IPS-18c (cell line): ENCODE results near the gene PTPRN2.

ENCODE experiments used
- H3K4me3 ChIP-seq: 2 replicates; pipeline ENCODE4 v1.7.0; 2013; ENCODE audit warnings: low read depth, mild to moderate bottlenecking, low read length, moderate library complexity; ENCODE audit not compliant: insufficient read depth
- H3K9me3 ChIP-seq: one replicate; pipeline ENCODE4 v1.6.1; 2013; ENCODE audit warnings: mild to moderate bottlenecking, low read length, moderate library complexity; ENCODE audit not compliant: control insufficient read depth, insufficient read depth

Gene PTPRN2

DNA sequence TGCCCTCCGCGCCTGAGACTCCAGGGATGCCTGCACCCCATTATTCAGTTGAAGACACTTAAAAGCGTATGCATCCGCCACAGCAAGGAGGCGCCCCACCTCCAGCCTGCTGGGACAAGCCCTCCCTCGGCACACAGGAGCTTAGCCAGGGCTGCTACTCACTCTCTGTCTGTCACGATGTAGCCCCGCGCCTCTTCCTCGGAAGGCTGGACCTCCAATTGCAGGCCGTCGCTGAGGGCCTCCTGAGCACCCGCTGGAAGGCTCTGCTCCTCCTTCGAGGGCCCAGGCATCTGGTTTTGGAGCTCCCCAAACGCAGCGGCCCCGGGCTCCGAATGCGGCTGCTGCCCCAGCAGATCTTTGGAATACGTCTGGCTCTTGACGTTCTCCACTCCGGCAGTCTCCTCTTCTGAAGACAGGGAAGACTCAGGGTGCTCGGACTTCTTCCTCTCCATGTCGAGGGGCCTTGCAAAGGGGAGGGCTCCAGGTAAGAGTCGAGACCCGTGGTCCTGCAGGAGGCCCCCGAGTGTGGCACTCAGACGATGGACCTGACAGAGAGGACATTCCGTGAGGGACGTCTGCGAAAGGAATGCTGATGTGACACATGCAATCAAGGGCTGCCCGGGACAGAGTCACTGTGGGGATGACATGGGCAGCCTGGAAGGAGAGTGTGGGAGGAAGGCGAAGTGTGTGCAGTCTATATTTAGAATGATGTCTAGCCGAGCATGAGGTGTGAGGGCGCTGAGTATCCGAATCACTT, 453.9 kb downstream of the PTPRN2 start:
- Histone ChIP-seq H3K4me3 (no peak overlapping the region), H3K9me3 (peaks cover 48% of the 10 kb centered on the region)

- Histone ChIP-seq H3K4me3 (no peak overlapping the region), H3K9me3 (peaks cover 46% of the 10 kb centered on the region)
These were observed 454.6 kb downstream of the PTPRN2 start for GRCh38 chr7:158133057-158133456.

DNA sequence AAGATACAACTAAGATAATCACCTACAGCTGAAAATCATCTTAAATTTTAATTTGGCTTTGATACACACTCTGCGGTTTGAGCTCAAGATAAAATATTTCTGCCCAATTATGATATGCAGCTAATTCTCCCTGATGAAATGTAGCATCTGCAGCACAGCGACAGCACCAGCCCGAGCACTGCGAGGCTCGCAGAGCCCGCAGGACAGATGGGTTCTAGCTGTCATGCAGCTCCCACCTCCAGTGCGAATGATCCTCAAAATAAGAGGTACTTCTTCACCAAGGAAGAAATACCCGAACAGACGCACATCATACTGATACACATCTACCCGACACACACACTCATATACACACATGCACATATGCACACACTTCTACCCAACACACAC, 457.6 kb downstream of the PTPRN2 start:
- H3K9me3 ChIP-seq, result peaks cover 49% of the 10 kb centered on the region

GRCh38 chr7:158129037-158130022, 458.3 kb downstream of the PTPRN2 start:
- H3K9me3 ChIP-seq, result peaks cover 50% of the 10 kb centered on the region
- H3K4me3 ChIP-seq, result peak overlapping the region; percentile 25; the same call in 1 of the 2 replicates

More for the DNA sequence above, 457.6 kb downstream of the PTPRN2 start:
- no peak overlapping the region for H3K4me3 ChIP-seq

DNA sequence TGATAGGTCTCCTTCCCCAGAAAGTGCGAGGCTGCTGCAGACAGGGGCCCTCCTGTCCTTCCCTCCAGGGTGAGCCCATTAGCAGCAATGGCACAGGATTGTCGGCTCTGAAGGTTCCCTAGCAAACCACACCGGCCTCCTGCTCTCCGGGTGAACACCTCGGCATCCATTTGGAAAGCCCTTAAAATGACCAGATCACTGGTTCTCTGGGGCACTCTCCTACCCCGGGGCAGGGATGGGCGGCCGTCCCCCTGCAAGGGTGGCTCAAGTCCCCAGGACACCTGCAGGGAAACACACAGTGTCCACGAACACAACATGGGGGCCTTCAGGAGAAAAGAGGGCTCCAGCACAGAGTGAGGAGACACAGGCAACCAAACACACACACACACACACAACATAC, 459.1 kb downstream of the PTPRN2 start:
- Histone ChIP-seq H3K9me3 (peaks cover 55% of the 10 kb centered on the region), H3K4me3 (0 out of 2 replicates have a peak overlapping the region, but pooled peaks have one; percentile 25)

- peaks cover 56% of the 10 kb centered on the region for H3K9me3 ChIP-seq
- H3K4me3 ChIP-seq, result peak overlapping the region; percentile 9; the same call in 1 of the 2 replicates
These were observed 460.4 kb downstream of the PTPRN2 start for GRCh38 chr7:158127241-158127640.

- peaks cover 61% of the 10 kb centered on the region for H3K9me3 ChIP-seq
These were observed 461.0 kb downstream of the PTPRN2 start for GRCh38 chr7:158126661-158127060.

DNA sequence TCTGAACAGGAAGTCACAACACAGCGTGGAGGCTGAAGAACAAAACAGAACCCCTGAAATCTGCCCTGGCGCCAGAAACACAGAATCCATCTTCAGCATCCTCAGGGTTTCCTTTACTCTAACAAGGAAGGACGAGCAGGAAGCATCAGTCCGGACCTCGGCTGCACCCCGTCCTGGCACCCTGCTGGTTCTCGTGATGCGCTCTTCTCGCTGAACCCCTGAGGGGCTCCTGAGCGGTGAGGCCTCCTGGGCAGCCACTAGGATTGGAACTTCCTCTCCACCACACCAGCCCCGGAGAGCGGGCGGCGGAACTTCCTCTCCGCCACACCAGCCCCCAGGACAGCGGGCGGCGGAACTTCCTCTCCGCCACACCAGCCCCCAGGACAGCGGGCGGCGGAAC, 461.9 kb downstream of the PTPRN2 start:
- peaks cover 65% of the 10 kb centered on the region for H3K9me3 ChIP-seq
- no peak overlapping the region for H3K4me3 ChIP-seq

More at GRCh38 chr7:158126661-158127060, 461.0 kb downstream of the PTPRN2 start:
- no peak overlapping the region; the same call in 1 of the 2 replicates for H3K4me3 ChIP-seq

- H3K9me3 ChIP-seq, result peaks cover 62% of the 10 kb centered on the region
- peak overlapping the region; percentile 20; the same call in 1 of the 2 replicates for H3K4me3 ChIP-seq
These were observed 462.5 kb downstream of the PTPRN2 start for GRCh38 chr7:158125091-158125490.

- peaks cover 59% of the 10 kb centered on the region for H3K9me3 ChIP-seq
- H3K4me3 ChIP-seq, result peak overlapping the region; percentile 20; the same call in 1 of the 2 replicates
These were observed 462.9 kb downstream of the PTPRN2 start for GRCh38 chr7:158124671-158125079.

DNA sequence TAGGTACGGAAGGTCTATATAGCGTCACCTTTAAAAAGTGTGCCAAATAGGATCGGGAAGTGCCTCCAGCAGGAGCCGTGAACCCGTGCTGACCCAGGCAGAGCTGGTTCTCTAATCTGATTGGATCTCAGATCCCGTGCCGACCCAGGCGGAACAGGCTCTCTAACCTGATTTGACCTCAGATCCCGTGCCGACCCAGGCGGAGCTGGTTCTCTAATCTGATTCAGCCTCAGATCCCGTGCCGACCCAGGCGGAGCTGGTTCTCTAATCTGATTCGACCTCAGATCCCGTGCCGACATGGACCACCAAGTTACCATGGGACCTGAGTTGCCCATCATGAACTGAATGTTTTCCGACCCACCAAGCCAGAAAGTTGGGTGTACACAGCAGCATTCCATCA, 463.9 kb downstream of the PTPRN2 start:
- Histone ChIP-seq H3K4me3 (no peak overlapping the region), H3K9me3 (peaks cover 57% of the 10 kb centered on the region)

GRCh38 chr7:158123214-158123613, 464.4 kb downstream of the PTPRN2 start:
- peaks cover 56% of the 10 kb centered on the region for H3K9me3 ChIP-seq
- H3K4me3 ChIP-seq, result no peak overlapping the region

GRCh38 chr7:158121441-158122045, 466.1 kb downstream of the PTPRN2 start:
- H3K9me3 ChIP-seq, result peaks cover 44% of the 10 kb centered on the region
- H3K4me3 ChIP-seq, result peak overlapping the region; percentile 15; the same call in 1 of the 2 replicates

DNA sequence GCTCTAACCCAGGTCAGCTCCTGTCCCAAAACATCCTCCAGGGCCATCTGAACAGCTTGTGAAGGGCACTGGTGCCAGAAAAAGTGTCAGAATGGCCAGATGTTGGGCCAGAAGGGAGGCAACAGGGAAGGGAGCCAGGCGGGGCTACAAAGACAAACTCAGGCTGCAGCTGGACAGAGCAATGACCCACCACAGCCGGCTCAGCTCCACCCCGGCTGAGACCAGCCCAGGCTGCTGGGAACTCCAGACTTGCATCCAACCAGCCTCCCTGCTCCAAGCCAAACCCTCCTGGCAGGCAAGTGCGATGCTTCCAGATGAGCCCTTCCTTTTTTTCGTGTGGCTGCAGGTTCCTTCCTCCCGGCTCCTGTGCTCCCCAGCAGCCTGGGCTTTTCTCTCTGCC, 466.9 kb downstream of the PTPRN2 start:
- Histone ChIP-seq H3K9me3 (peaks cover 51% of the 10 kb centered on the region), H3K4me3 (no peak overlapping the region)

- H3K4me3 ChIP-seq, result no peak overlapping the region
- peaks cover 51% of the 10 kb centered on the region for H3K9me3 ChIP-seq
These were observed 467.3 kb downstream of the PTPRN2 start for GRCh38 chr7:158120316-158120715.

GRCh38 chr7:158117341-158118222, 470.0 kb downstream of the PTPRN2 start:
- peaks cover 48% of the 10 kb centered on the region for H3K9me3 ChIP-seq
- H3K4me3 ChIP-seq, result no peak overlapping the region
